HG03103 (cell line): ENCODE measurements around the gene ITGAX.

Source experiments
- ATAC-seq: cut with Tn5 transposase; IDR thresholded peaks from one replicate; pipeline ENCODE4 v1.9.1; 2021; ENCODE audit warnings: low read depth; ENCODE audit not compliant: unreplicated experiment

ITGAX gene

GRCh38 chr16:31371619-31372484 is 16.9 kb downstream of the ITGAX start:
- ATAC-seq, result no peak

GRCh38 chr16:31373235-31373634 is 18.3 kb downstream of the ITGAX start:
- no peak for ATAC-seq

- no peak for ATAC-seq
Observed at GRCh38 chr16:31375231-31375630, 20.3 kb downstream of the ITGAX start.

GRCh38 chr16:31376705-31377104 is 21.7 kb downstream of the ITGAX start:
- no peak for ATAC-seq

- no peak for ATAC-seq
Observed at GRCh38 chr16:31377210-31377903, 22.4 kb downstream of the ITGAX start.

GRCh38 chr16:31380201-31380600 is 25.2 kb downstream of the ITGAX start:
- ATAC-seq, result no peak

- ATAC-seq, result peak; percentile 74
Observed at GRCh38 chr16:31382485-31383161, 27.6 kb downstream of the ITGAX start.

- no peak for ATAC-seq
Observed at GRCh38 chr16:31385680-31386079, 30.7 kb downstream of the ITGAX start.

GRCh38 chr16:31386157-31386984 is 31.4 kb downstream of the ITGAX start:
- ATAC-seq, result no peak

GRCh38 chr16:31388535-31388934 is 33.6 kb downstream of the ITGAX start:
- no peak for ATAC-seq

GRCh38 chr16:31390504-31391041 is 35.6 kb downstream of the ITGAX start:
- no peak for ATAC-seq

- ATAC-seq, result no peak
Observed at GRCh38 chr16:31393056-31393455, 38.1 kb downstream of the ITGAX start, which contains the start of gene ITGAD. ITGAD (plus strand) TSS chr16:31393335; CDS start chr16:31393361, 26 bp downstream.

GRCh38 chr16:31395647-31396046 is 40.7 kb downstream of the ITGAX start:
- no peak for ATAC-seq

GRCh38 chr16:31397096-31397660 is 42.2 kb downstream of the ITGAX start:
- no peak for ATAC-seq

- ATAC-seq, result no peak
Observed at GRCh38 chr16:31397701-31398100, 42.7 kb downstream of the ITGAX start.

GRCh38 chr16:31400191-31400590 is 45.2 kb downstream of the ITGAX start:
- no peak for ATAC-seq

GRCh38 chr16:31401436-31401835 is 46.5 kb downstream of the ITGAX start:
- no peak for ATAC-seq

- no peak for ATAC-seq
Observed at GRCh38 chr16:31402687-31403086, 47.7 kb downstream of the ITGAX start.

GRCh38 chr16:31403590-31404352 is 48.8 kb downstream of the ITGAX start:
- no peak for ATAC-seq
